ENCODE measurements around the gene PSEN2. TPM values are rescaled to one million over a fixed set of nuclear protein-coding genes. Genes with fewer than 3 reads are reported as not detected.

PSEN2 gene
- total RNA-seq, 1 experiment from 2014 or later = 24.5 TPM

GRCh38 chr1:226884966-226885820 lies 14.8 kb downstream of the PSEN2 start:
- peak; percentile 32 for DNase-seq (ENCODE audit: low read depth)

- DNase-seq (ENCODE audit: low read depth) = no peak
These were observed 15.9 kb downstream of the PSEN2 start for GRCh38 chr1:226886122-226886901.

GRCh38 chr1:226887006-226887405 lies 16.6 kb downstream of the PSEN2 start:
- DNase-seq (ENCODE audit: low read depth) = no peak

- no peak for DNase-seq (ENCODE audit: low read depth)
These were observed 17.6 kb downstream of the PSEN2 start for GRCh38 chr1:226888021-226888420.

GRCh38 chr1:226888816-226889215 lies 18.4 kb downstream of the PSEN2 start:
- no peak for DNase-seq (ENCODE audit: low read depth)

GRCh38 chr1:226889616-226890330 lies 19.4 kb downstream of the PSEN2 start:
- DNase-seq (ENCODE audit: low read depth) = no peak

- DNase-seq (ENCODE audit: low read depth) = no peak
These were observed 20.1 kb downstream of the PSEN2 start for GRCh38 chr1:226890331-226891108.

- DNase-seq (ENCODE audit: low read depth) = no peak
These were observed 20.9 kb downstream of the PSEN2 start for GRCh38 chr1:226891346-226891745.

GRCh38 chr1:226891846-226892523 lies 21.6 kb downstream of the PSEN2 start:
- DNase-seq (ENCODE audit: low read depth) = peak; percentile 60

- no peak for DNase-seq (ENCODE audit: low read depth)
These were observed 22.1 kb downstream of the PSEN2 start for GRCh38 chr1:226892524-226892875.

- no peak for DNase-seq (ENCODE audit: low read depth)
These were observed 23.5 kb downstream of the PSEN2 start for GRCh38 chr1:226893936-226894335.

- DNase-seq (ENCODE audit: low read depth) = no peak
These were observed 24.4 kb downstream of the PSEN2 start for GRCh38 chr1:226894826-226895225.

GRCh38 chr1:226895644-226896043 lies 25.2 kb downstream of the PSEN2 start:
- no peak for DNase-seq (ENCODE audit: low read depth)

GRCh38 chr1:226898246-226898645 lies 27.8 kb downstream of the PSEN2 start:
- DNase-seq (ENCODE audit: low read depth) = no peak

- DNase-seq (ENCODE audit: low read depth) = no peak
These were observed 31.0 kb downstream of the PSEN2 start for GRCh38 chr1:226901421-226901820.

- no peak for DNase-seq (ENCODE audit: low read depth)
These were observed 32.2 kb downstream of the PSEN2 start for GRCh38 chr1:226902601-226903000.

- DNase-seq (ENCODE audit: low read depth) = no peak
These were observed 33.7 kb downstream of the PSEN2 start for GRCh38 chr1:226903819-226904716.

GRCh38 chr1:226904772-226905171 lies 34.4 kb downstream of the PSEN2 start:
- DNase-seq (ENCODE audit: low read depth) = no peak

- DNase-seq (ENCODE audit: low read depth) = no peak
These were observed 38.0 kb downstream of the PSEN2 start for GRCh38 chr1:226908419-226908818.

GRCh38 chr1:226908913-226909312 lies 38.5 kb downstream of the PSEN2 start:
- no peak for DNase-seq (ENCODE audit: low read depth)

Measured in HT1080 (cell line).